8988T (cell line): ENCODE results near the gene SC5D.

Experiments used
- DNase-seq: peaks from one replicate; pipeline ENCODE4 v3.0.0; 2011

Gene SC5D

DNA sequence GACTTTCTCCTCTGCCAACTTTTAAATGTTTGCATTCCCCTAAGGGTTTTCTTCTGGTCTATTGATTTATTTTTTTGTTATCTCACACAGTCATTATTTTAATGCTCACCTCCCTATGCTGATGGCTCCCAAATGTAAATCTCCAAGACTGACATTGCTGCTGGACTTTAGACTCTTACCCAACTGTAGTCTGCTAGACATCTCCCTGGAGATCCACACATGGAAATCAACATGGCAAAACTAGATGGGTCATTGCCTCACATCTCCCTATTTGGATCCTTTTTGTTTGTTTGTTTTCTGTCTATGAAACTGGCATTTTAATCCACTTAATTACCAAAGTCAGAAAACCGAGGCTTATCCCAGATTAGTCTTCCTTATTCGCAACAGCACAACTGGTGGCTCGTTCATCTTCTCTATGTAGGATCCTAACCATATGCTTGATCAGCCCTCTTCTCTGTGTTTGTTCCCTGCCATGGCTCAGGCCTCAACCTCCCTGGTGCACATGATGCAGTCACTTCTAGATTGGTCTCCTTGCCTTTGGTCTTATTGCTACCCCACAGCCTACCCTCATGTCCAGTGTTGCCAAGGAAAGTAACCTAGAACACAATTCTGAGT, 37.3 kb downstream of the SC5D start:
- DNase-seq = no peak

DNA sequence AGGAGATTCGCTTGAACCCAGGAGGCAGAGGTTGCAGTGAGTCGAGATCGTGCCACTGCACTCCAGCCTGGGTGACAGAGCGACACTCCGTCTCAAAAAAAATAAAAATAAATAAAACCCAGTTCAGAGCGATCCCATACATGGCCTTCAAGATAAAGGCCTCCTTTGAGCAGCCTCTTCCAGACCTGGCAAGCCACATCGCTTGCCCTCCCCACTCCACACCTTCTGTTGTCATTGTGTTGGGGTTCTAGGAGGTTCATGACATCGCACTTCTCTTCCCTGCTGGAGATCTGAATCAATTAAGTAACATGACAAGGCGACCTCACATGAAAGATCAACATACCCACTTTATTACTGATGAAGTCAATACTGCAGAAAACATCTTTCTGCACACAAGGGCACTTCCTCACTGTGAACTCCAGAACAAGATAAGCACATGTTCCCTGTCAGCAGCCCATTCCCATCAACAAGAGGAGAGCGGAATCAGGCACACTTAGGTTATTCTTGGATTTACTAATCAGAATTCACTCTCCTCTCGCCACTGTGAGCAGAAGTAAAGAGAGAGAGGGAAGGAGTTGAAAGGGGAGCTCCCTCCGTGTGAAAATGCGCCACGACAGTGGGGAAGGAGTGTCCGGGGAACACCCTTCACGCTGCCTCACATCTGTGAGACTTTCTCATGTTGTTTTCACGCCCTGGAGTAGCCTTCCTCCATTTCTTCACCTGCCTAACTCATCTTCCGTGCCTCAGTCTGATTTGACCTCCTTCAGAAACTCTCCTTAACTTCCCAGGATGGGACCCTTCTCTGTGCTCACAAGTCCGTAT, 38.3 kb downstream of the SC5D start:
- DNase-seq = no peak

- no peak for DNase-seq
Observed at GRCh38 chr11:121334973-121335710, 42.6 kb downstream of the SC5D start.

GRCh38 chr11:121336279-121336937, 43.8 kb downstream of the SC5D start:
- DNase-seq = no peak

- no peak for DNase-seq
Observed at GRCh38 chr11:121337078-121337477, 44.5 kb downstream of the SC5D start.

- no peak for DNase-seq
Observed at GRCh38 chr11:121337740-121338272, 45.2 kb downstream of the SC5D start.

DNA sequence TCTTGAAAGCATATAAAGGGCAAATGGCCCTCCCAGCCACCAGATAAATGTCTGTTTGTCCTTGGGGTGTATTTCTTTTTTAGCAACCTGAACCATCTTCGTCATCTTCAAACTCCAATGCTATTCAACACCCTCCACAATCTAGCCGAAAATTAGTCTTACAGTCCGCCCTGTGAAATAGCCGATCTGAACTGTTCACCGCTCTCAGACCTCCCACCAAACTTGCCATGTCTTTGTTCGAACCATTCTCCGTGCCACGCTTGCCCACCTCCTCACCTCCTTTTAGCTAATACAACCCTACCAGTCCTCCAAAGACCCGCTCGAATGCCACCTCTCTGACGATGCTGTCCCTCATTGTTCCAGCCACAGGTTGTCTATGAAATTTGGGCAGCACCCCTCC, 46.0 kb downstream of the SC5D start:
- DNase-seq = no peak

DNA sequence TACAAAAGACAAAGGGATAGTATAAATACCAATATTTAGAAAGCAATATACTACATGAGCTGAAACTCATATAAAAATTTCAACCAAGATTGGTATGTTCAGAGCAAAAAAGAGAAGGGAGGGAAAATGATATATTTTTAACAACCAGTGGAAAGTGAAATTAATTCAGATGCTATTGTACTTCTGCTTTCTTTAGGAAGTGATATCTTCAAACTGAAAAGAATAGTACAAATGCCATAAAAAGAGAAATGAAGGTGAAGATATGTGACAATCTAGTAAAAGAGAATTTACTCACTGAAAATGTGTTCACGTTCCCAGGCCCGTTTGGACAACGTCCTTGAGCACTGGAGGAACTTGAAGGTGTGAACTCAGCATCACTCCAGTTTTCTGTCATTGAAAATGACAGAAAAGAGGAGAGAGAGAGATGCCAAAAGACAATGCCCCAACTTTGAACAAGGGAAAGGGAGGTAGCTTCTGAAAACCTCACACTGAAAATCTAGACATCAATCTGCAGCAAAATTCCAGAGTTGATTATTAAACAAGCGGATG, 47.5 kb downstream of the SC5D start:
- no peak for DNase-seq

GRCh38 chr11:121341609-121342008, 49.0 kb downstream of the SC5D start:
- DNase-seq = no peak

GRCh38 chr11:121344824-121345223, 52.3 kb downstream of the SC5D start:
- DNase-seq = no peak

GRCh38 chr11:121347094-121347493, 54.5 kb downstream of the SC5D start:
- DNase-seq = no peak

DNA sequence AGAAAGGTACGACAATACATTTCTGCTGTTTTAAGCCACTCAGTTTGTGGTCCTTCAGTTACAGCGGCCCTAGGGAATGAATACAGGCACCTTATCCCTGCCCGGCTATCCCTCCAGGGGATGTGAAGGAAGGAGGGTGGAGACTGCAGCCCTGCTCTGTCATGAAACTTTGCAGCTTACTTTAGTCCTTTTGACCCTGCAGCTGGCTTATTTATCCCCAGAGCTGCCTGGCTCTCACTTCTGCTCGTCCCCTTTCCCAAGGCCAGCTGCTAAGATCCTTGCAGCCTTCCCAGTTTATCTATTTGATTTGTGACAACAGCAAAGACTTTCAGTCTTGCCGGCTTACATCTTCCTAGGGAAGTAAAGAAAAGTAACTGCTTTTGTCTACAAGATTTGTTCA, 55.2 kb downstream of the SC5D start:
- no peak for DNase-seq

- DNase-seq = no peak
Observed at GRCh38 chr11:121348220-121348875, 55.8 kb downstream of the SC5D start.

DNA sequence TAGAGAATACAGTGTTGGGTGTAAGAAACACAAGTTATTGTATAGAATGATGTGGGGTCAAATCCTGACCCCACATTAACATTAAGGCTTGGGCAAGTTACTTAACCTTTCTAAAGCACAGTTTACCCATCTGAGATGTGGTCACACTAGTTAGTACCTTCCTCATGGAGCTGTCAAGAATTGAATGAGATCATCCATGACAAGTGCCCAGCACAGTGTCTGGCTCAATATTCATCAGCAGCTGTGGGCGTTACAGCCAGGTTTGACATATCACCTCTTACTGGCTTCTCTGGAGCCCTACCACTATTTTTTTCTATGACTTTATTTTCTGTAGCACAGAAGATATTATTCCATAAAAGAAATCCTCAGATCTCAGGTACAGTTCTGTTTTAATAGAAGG, 57.2 kb downstream of the SC5D start:
- DNase-seq = no peak

DNA sequence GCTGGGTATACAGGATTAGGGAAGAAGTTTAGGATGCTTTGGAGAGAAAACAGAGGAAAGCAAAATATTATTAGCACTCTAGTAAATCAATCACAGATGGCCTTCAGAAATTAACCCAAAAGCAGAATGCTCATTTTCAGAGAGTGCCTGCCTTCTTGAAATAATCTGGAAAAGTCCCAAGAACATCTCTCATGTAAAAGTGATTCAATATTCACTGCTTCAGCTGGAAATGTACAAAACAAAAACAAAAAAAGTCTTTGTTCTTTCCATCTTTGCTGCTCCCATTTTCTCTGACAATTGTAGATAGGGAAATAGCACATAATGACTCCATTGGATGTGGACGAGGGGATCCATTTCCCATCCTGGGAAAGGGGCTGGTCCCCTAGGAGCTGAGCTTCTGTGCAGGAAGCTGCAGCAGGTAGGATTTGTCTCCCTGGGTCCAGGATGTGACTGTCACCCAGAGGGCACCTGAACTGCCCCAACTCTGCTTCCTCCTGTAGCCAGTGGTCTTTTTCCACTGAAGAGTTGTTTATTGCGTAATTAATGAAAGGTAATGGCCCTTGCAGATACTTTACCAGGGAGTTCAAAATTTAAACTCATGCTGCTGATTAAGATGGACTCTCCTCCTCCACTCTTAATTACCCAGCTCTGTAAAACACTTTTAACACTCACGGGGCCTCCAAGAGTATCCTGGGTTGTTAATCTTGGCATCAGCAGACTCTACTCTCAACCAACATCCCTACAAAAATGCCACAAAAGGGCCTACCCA, 57.9 kb downstream of the SC5D start:
- no peak for DNase-seq

GRCh38 chr11:121351083-121351630, 58.6 kb downstream of the SC5D start:
- no peak for DNase-seq

GRCh38 chr11:121352251-121352891, 59.8 kb downstream of the SC5D start:
- DNase-seq = no peak

GRCh38 chr11:121354192-121354591, 61.6 kb downstream of the SC5D start:
- DNase-seq = no peak

- no peak for DNase-seq
Observed at GRCh38 chr11:121356357-121356756, 63.8 kb downstream of the SC5D start.
